K562 (cell line): ENCODE data around the gene ABCA3. TPM values are rescaled to one million over a fixed set of nuclear protein-coding genes. Genes with fewer than 3 reads are reported as not detected.

Experiments used
- BMI1 ChIP-seq: fragments of 150-350 bp; IDR thresholded peaks from 2 replicates; pipeline ENCODE4 v1.6.1; 2014; ENCODE audit warnings: low read length
- CAMTA2 ChIP-seq: fragments of 250-450 bp; sonication (Bioruptor Pico); conservative IDR thresholded peaks from 2 replicates; pipeline ENCODE4 v1.5.1; 2022
- CHD1 ChIP-seq: fragments of 200-600 bp; sonication (generic); IDR thresholded peaks from one replicate; pipeline ENCODE4 v1.6.1; 2012; ENCODE audit warnings: mild to moderate bottlenecking, moderate library complexity, low read length, inconsistent platforms
- DMBX1 ChIP-seq: fragments of 250-450 bp; sonication (Bioruptor Pico); IDR thresholded peaks from 2 replicates; pipeline ENCODE4 v1.8.0; 2022; ENCODE audit warnings: inconsistent platforms, mild to moderate bottlenecking, moderate library complexity, borderline replicate concordance
- ETS2 ChIP-seq: IDR thresholded peaks from 2 replicates; pipeline ENCODE4 v1.6.1; 2016; ENCODE audit warnings: borderline replicate concordance, missing genetic modification characterization, mild to moderate bottlenecking, moderate library complexity, missing compliant biosample characterization; ENCODE audit not compliant: poor library complexity, severe bottlenecking
- GATAD2A ChIP-seq: fragments of 450-650 bp; IDR thresholded peaks from 2 replicates; pipeline ENCODE4 v1.6.1; 2017
- MYBL2 ChIP-seq, 2 experiments: fragments of 450-650 bp in 1 of 2; sonication (generic) in 1 of 2; formaldehyde crosslinking in 1 of 2; IDR thresholded peaks; 2 replicates each; pipeline versions ENCODE4 v1.6.1 to v1.8.1; 2017 to 2022; ENCODE audit warnings: borderline replicate concordance in 1 of 2, inconsistent platforms in 1 of 2, low read depth in 1 of 2, mild to moderate bottlenecking in 1 of 2, missing genetic modification reagents in 1 of 2, moderate library complexity in 1 of 2
- POLR2H ChIP-seq: IDR thresholded peaks from 2 replicates; pipeline ENCODE4 v1.6.1; 2016; ENCODE audit warnings: missing genetic modification characterization, low read depth, mild to moderate bottlenecking, control low read depth, missing compliant biosample characterization, moderate library complexity
- SMARCC2 ChIP-seq: fragments of 450-650 bp; IDR thresholded peaks from 2 replicates; pipeline ENCODE4 v1.6.1; 2017; ENCODE audit warnings: antibody characterized with exemption, moderate library complexity, mild to moderate bottlenecking, low read depth
- TSC22D4 ChIP-seq: fragments of 450-650 bp; IDR thresholded peaks from 2 replicates; pipeline ENCODE4 v1.6.1; 2016; ENCODE audit warnings: missing genetic modification characterization, missing biosample characterization, control low read depth
- ZBTB8A ChIP-seq: fragments of 450-650 bp; IDR thresholded peaks from 2 replicates; pipeline ENCODE4 v1.6.1; 2018; ENCODE audit warnings: mild to moderate bottlenecking, moderate library complexity; ENCODE audit not compliant: partially characterized antibody
- ZNF408 ChIP-seq: fragments of 250-450 bp; sonication (Bioruptor Pico); IDR thresholded peaks from 2 replicates; pipeline ENCODE4 v1.4.0; 2020; ENCODE audit warnings: low read depth, mild to moderate bottlenecking, moderate library complexity
- polyA plus RNA-seq, 8 experiments: library from polyadenylated mRNA; depleted of rRNA in 4 of 8; stranded (reverse) in 5 of 8; unstranded in 3 of 8; fragments of >200 nt; fragmentation: Nextera tagmentation in 2 of 8; fragmentation: Illumina TruSeq in 1 of 8; extraction: Ambion mirVana in 2 of 8; extraction: Trizol in 1 of 8; gene quantifications; 2 replicates each; pipeline versions ENCODE4 v1.2.1 to v1.2.3, GENCODE V29; 2011 to 2014; ENCODE audit warnings: inconsistent platforms in 1 of 8, missing spikeins in 1 of 8
- total RNA-seq, 7 experiments: library from RNA; depleted of rRNA in 6 of 7; stranded (reverse); fragments of >200 nt in 6 of 7; fragmentation: Illumina TruSeq in 2 of 7; extraction: Trizol in 2 of 7; gene quantifications; 2 replicates each; pipeline versions ENCODE4 v1.2.1 to v1.2.3, GENCODE V29; 2011 to 2021; ENCODE audit warnings: low replicate concordance in 1 of 7
- TF ChIP-seq, protein P1 (sequence below): IDR thresholded peaks from 2 replicates; pipeline ENCODE4 v1.6.1; 2014; ENCODE audit warnings: antibody characterized with exemption
- TF ChIP-seq, protein P2 (sequence below): sonication (generic); formaldehyde crosslinking; IDR thresholded peaks from 2 replicates; pipeline ENCODE4 v1.8.0; 2022; ENCODE audit warnings: missing genetic modification reagents, mild to moderate bottlenecking, moderate library complexity, borderline replicate concordance
- TF ChIP-seq, protein P3 (sequence below), 3 experiments: fragments of 200-800 bp in 1 of 3; fragments of 250-450 bp in 1 of 3; fragments of 450-650 bp in 1 of 3; sonication (Bioruptor Pico) in 1 of 3; sonication (Bioruptor generic) in 1 of 3; formaldehyde crosslinking in 1 of 3; IDR thresholded peaks; 2 replicates each; pipeline versions ENCODE4 v1.6.1 to v1.8.0; 2016 to 2022; ENCODE audit warnings: mild to moderate bottlenecking in 2 of 3, missing genetic modification characterization in 2 of 3, missing compliant biosample characterization in 1 of 3, moderate library complexity in 1 of 3
- TF ChIP-seq, protein P4 (sequence below), 2 experiments: fragments of 250-450 bp in 1 of 2; fragments of 450-650 bp in 1 of 2; sonication (Bioruptor Pico) in 1 of 2; IDR thresholded peaks; 2 replicates each; pipeline versions ENCODE4 v1.6.1 to v1.8.0; 2016 to 2021; ENCODE audit warnings: mild to moderate bottlenecking in 2 of 2, moderate library complexity in 2 of 2, missing compliant biosample characterization in 1 of 2, missing genetic modification characterization in 1 of 2

The ABCA3 gene
- total and polyA plus RNA-seq, 9 of the 15 experiments (the other 6 are each of a cell fraction or from before 2014, with no cell fraction given) = 0.66 to 23.7 (median 6.9) TPM

DNA sequence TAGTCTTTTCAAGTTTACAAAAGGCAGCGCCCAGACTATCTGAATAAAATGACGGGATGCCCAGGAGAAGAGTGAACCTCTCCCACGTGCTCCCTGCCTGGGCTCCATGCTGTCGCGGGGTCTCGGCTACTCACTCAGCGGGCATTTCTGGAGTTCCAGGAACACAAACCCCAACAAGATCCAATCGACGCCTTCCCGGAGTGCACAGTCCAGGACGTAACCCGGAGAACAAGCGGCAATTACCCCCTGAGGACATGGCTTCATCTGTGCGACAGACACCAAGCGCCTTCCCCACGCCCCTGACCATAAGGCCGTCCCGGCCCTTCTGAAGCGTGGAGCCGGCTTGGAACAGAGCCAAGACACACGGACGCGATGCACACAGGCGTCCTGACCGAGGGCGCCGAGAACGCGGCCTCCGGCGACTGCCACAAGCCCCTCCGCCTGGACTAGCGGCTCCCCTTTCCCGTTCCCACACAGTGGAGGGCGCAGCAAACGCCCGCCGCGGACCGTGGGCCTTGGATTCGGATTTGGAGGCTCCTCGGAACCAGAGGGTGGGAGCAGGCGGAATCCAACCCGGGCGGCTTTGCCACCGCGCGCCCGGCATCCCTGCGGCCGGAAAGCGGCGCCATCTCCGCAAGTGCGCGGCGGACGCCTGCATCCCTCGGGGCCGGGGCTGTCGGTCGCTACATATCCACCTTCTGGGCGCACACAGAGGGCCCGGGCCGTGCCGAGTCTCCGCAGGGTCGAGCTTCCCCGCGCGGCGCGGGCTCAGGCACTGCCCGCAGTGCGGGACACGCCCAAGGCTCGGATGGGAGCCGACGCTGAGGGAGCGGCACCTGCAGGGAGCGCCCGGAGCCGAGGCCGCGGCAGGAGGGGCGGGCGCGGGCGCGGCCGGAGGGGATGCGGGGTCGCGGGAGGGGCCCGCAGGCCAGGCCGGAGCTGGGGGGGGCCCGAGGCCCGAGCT, 725 bp downstream of the ABCA3 start (continued):
- TF ChIP-seq ZBTB8A (no peak), BMI1 (no peak), CHD1 (no peak), ZNF408 (CRISPR knock-in tag) (no peak), DMBX1 (CRISPR knock-in tag) (no peak), ETS2 (no peak), GATAD2A (no peak), CAMTA2 (no peak), POLR2H (tag) (no peak), TSC22D4 (tag) (no peak), SMARCC2 (no peak), MYBL2 (IDR thresholded peaks at IDR 0.05; ENCODE audit: low read depth) (no peak), MYBL2 (CRISPR knock-in tag; IDR thresholded peaks at IDR 0.05; ENCODE audit: borderline replicate concordance) (no peak)
- TF ChIP-seq, protein P1, sequence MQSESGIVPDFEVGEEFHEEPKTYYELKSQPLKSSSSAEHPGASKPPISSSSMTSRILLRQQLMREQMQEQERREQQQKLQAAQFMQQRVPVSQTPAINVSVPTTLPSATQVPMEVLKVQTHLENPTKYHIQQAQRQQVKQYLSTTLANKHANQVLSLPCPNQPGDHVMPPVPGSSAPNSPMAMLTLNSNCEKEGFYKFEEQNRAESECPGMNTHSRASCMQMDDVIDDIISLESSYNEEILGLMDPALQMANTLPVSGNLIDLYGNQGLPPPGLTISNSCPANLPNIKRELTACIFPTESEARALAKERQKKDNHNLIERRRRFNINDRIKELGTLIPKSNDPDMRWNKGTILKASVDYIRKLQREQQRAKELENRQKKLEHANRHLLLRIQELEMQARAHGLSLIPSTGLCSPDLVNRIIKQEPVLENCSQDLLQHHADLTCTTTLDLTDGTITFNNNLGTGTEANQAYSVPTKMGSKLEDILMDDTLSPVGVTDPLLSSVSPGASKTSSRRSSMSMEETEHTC = no peak
- TF ChIP-seq, protein P2, sequence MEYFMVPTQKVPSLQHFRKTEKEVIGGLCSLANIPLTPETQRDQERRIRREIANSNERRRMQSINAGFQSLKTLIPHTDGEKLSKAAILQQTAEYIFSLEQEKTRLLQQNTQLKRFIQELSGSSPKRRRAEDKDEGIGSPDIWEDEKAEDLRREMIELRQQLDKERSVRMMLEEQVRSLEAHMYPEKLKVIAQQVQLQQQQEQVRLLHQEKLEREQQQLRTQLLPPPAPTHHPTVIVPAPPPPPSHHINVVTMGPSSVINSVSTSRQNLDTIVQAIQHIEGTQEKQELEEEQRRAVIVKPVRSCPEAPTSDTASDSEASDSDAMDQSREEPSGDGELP (CRISPR knock-in tag) = peak; percentile 65; the same call in 1 of the 2 replicates
- TF ChIP-seq, protein P3, sequence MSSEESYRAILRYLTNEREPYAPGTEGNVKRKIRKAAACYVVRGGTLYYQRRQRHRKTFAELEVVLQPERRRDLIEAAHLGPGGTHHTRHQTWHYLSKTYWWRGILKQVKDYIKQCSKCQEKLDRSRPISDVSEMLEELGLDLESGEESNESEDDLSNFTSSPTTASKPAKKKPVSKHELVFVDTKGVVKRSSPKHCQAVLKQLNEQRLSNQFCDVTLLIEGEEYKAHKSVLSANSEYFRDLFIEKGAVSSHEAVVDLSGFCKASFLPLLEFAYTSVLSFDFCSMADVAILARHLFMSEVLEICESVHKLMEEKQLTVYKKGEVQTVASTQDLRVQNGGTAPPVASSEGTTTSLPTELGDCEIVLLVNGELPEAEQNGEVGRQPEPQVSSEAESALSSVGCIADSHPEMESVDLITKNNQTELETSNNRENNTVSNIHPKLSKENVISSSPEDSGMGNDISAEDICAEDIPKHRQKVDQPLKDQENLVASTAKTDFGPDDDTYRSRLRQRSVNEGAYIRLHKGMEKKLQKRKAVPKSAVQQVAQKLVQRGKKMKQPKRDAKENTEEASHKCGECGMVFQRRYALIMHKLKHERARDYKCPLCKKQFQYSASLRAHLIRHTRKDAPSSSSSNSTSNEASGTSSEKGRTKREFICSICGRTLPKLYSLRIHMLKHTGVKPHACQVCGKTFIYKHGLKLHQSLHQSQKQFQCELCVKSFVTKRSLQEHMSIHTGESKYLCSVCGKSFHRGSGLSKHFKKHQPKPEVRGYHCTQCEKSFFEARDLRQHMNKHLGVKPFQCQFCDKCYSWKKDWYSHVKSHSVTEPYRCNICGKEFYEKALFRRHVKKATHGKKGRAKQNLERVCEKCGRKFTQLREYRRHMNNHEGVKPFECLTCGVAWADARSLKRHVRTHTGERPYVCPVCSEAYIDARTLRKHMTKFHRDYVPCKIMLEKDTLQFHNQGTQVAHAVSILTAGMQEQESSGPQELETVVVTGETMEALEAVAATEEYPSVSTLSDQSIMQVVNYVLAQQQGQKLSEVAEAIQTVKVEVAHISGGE (CRISPR knock-in tag; IDR thresholded peaks at IDR 0.05) = peak; percentile 41 to 94 (median 68); a peak in 4 of 6 replicates
- TF ChIP-seq, protein P4, sequence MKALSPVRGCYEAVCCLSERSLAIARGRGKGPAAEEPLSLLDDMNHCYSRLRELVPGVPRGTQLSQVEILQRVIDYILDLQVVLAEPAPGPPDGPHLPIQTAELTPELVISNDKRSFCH (CRISPR knock-in tag; IDR thresholded peaks at IDR 0.05) = no peak
- TF ChIP-seq, protein P4 (tag; IDR thresholded peaks at IDR 0.05) = peak; percentile 74
